Epithelial cell of esophagus (primary cell): ENCODE measurements around the gene IRF2.

Experiments
- DNase-seq: peaks from one replicate; pipeline ENCODE4 v3.0.0; 2010; ENCODE audit warnings: low read depth
- H3K4me3 ChIP-seq: 2 replicates; pipeline ENCODE4 v1.5.1; 2011; ENCODE audit warnings: mild to moderate bottlenecking, low read length, control low read depth
- CTCF ChIP-seq: IDR thresholded peaks from 2 replicates; pipeline ENCODE4 v1.5.1; 2011; ENCODE audit warnings: low read depth, mild to moderate bottlenecking, low read length, control low read depth, inconsistent platforms; ENCODE audit not compliant: insufficient read depth; ENCODE audit errors: missing control alignments

IRF2 gene

GRCh38 chr4:184487503-184487902 is 13.2 kb upstream of the IRF2 start:
- peak; percentile 66 for DNase-seq
- TF ChIP-seq CTCF = no peak
- H3K4me3 ChIP-seq = no peak overlapping the region

- H3K4me3 ChIP-seq = no peak overlapping the region
- no peak for TF ChIP-seq CTCF
- DNase-seq = no peak
Observed at GRCh38 chr4:184485279-184485678, 10.9 kb upstream of the IRF2 start.

- no peak overlapping the region for H3K4me3 ChIP-seq
- TF ChIP-seq CTCF = no peak
- DNase-seq = no peak
Observed at GRCh38 chr4:184481544-184481943, 7.2 kb upstream of the IRF2 start.

- DNase-seq = no peak
- no peak overlapping the region for H3K4me3 ChIP-seq
- no peak for TF ChIP-seq CTCF
Observed at GRCh38 chr4:184479516-184479950, 5.2 kb upstream of the IRF2 start.

- no peak for DNase-seq
- H3K4me3 ChIP-seq = no peak overlapping the region
- no peak for TF ChIP-seq CTCF
Observed at GRCh38 chr4:184477201-184477999, 3.0 kb upstream of the IRF2 start.

GRCh38 chr4:184476695-184477094 is 2.3 kb upstream of the IRF2 start:
- no peak for DNase-seq
- no peak overlapping the region for H3K4me3 ChIP-seq
- TF ChIP-seq CTCF = no peak

GRCh38 chr4:184475498-184475897 is 1.1 kb upstream of the IRF2 start:
- no peak for DNase-seq
- peak overlapping the region; percentile 97 for H3K4me3 ChIP-seq
- TF ChIP-seq CTCF = no peak
